HG02763 (cell line): ENCODE results near the gene SPG11.
"Not testable (repeated sequence)": the region's sequence is repeated elsewhere in the genome, so short reads cannot be mapped to it uniquely, and the experiment has no call there.

ENCODE experiments used
- ATAC-seq: cut with Tn5 transposase; IDR thresholded peaks from one replicate; pipeline ENCODE4 v1.9.1; 2021; ENCODE audit warnings: mild to moderate bottlenecking, moderate library complexity; ENCODE audit not compliant: unreplicated experiment

The SPG11 gene

GRCh38 chr15:44682809-44683682 lies 19.6 kb upstream of the SPG11 start:
- ATAC-seq, result not testable (repeated sequence)

DNA sequence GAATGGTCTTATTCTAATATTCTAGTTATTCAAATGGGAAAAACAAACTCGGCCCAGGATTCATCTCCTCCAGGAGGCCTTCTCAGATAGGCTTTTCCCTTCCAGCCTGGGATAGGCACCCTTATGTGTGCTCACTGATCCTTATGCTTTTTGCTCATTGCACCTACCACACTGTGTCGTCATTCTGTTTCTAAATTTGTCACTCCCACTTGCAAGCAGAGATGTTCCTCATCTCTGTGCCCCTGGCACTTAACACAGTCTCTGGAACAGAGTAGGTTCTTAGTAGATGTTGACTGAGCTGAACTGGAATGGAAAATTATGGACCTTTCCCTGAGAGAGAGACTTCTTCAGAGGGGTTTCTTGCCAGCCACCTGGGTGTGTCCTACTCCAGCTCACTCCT lies 18.7 kb upstream of the SPG11 start:
- ATAC-seq, result no peak

- no peak for ATAC-seq
Measured at GRCh38 chr15:44676676-44677075, 13.2 kb upstream of the SPG11 start.

DNA sequence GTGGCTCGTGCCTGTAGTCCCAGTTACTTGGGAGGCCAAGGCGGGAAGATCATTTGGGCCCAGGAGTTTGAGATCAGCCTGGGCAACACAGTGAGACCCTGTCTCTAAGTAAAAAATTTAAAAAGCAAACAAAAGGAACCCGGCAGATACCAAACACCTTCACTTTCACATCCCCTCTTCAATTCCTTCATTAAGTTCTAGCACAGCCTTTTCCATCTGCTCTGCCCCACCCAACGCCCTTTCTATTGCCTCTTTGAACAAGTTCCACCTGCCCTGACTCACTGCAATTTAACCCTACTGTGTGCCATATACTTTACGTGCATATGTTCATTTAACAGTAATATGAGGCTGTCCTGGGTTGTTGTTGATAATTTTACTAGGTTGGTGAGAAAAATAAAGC lies 12.4 kb upstream of the SPG11 start:
- no peak for ATAC-seq

GRCh38 chr15:44673639-44674038 lies 10.2 kb upstream of the SPG11 start:
- no peak for ATAC-seq

DNA sequence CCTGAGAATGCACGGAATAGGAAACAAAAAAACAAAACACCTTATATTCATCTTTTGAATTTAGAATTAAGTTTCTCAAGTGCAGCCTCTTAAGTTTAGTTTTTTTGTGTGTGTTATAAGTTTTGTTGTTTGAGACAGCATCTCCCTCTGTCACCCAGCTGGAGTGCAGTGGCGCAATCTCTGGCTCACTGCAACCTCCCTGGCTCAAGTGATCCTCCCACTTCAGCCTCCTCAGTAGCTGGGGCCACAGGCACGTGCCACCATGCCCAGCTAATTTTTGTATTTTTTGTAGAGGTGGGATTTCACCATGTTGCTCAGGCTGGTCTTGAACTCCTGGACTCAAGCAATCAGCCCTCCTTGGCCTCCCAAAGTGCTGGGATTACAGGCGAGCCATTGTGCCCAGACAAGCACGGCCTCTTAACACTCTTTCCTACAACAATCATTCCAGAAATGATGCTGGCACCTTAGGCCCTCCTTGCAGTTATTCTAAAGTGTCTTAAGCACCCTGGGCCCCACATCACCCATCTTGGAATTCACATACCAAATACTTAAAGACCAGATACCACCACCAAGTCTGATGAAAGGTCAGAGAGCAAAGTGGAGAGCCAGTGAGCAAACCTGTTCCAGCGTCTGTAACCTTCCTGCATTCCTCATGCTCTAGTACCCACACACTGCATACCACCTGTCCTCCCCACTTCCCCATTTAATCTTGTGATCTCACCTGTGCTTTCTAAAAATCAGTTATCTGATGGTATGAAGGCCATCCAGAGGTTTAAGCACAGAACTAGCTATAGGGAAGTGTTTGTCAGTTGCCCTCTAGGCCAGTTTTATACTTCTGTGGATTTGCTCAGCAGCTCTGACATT lies 6.9 kb upstream of the SPG11 start:
- no peak for ATAC-seq

- ATAC-seq, result no peak
Measured at GRCh38 chr15:44668921-44669320, 5.5 kb upstream of the SPG11 start.

- ATAC-seq, result no peak
Measured at GRCh38 chr15:44667039-44667360, 3.5 kb upstream of the SPG11 start.

DNA sequence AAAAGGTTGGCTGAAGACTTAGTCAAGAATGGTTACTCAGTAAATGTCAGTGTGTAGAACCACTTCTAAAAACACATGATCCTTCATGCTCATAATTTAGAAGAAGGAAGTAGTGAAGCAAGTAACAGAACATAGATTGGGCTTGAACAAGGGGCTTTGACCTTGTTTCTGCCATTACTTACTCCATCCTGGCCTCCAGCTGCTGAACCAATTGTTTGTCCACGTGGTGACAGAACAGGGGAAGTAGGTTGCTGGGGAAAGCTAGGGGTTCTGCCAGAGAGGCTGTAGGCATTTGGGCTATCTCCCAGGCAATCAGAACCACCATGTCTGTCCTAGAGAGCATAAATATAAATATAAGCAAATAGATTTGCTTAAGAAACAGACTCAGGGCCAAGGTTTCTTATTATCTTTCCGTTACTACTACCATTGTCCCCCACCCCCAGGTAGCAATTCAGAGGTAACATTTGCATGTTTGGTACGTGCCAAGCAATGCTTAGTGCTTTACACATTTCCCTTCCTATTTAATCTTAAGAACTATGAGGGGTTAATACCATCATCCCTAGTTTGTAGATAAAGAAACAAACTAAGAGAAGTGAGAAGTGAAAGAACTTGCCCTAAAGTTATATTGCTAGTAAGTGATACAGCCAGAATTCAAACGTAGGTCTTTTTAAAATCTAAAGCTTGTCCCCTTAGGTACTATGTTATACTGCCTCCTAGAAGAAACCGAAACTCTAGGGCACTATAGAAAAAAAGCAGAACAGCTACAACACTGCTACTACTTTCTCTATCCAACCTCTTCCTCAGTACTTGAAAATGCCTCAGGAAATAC lies 3.0 kb upstream of the SPG11 start:
- ATAC-seq, result no peak

DNA sequence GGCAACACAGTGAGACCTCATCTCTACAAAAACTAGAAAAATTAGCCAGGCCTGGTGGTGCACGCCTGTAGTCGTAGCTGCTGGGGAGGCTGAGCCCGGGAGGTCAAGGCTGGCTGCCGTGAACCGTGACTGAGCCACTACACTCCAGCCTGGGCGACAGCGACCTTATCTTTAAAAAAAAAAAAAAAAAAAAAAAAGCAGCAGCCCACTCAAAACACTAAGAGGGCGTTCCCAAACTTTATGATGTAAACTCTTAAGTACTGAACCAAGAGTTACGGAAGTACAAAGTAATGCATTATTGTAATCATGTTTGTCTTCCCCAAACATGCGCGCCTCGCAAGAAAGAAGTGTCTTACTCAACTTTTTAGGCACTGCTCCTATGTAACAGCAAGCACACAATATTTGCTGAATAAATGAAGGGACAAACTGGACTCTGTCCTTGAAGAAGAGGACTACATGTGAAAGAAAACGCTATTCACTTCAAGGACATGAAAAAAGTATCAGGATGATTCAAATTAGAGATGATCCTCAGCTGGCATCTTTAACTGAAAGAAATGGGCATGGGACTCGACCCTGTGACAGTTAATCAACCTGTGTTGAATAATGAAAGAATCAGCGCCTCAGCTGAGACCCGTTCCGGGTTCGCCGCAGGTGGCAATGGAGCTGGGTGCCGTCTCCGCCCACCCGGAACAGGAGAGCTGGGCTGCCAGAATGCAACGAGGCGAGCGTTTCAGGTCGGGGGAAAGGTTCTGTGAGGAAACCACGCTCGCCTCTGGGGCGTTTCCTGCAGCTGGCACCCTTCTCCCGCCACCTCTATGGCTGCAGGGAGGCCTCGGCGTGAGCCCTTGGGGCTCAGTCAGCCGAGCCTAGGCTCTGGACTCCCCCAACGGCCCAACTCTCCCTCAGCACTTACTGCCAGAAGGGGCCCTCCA lies 718 bp downstream of the SPG11 start:
- ATAC-seq, result peak; percentile 49

GRCh38 chr15:44661576-44661975 lies 1.9 kb downstream of the SPG11 start:
- ATAC-seq, result no peak

DNA sequence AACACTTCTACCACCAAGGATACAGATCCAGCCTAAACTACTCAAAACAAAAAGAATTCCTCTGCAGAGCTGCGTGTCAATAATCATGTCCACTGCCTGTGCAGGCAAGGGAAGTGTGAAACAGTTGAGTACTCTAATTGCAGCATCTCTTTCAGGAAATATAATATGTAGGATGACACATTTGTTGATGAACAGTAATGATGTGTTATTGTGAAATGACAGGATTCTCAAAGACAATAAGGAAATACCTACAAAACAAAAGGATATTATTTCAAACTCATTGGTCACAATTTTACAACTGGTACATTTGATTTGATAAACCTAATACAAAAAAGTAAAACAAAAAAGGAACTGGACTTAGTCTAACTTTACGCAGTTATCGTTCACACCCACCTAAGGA lies 4.4 kb downstream of the SPG11 start:
- no peak for ATAC-seq

DNA sequence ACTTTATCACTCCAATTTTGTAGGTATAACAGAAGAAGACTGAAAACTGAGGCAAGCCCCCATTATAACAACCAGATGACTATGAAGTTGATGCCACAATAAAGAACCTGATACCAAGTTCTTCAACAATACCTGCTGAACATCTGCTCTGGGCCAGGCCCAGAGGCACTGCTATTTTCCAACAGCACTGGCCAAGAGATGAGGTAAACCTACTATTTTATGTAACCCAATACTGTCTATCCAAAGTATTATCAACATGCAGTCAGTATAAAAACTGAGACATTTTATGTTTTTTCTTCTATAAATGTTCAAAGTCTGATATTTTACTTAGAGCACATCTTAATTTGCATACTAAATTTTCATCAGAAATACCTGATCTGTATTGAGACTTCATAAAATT lies 6.1 kb downstream of the SPG11 start:
- ATAC-seq, result no peak

DNA sequence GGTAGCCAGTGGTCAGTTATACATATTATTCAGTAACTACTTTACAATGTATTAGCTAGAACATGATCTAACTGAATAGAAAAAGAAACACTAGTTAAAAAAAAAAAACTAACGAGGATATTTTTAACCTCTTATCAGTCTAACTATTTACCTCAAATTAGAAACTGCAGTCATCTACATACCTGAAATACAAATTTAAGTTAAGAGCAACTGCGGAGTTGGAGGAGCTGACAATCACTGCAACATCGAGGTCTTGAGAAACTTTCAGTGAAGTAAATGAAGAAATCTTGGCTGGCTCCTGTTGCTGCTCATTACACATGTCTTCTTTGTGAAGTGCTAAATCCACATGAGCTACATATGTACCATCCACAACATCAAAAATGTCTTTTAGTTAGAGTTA lies 6.5 kb downstream of the SPG11 start:
- ATAC-seq, result no peak

DNA sequence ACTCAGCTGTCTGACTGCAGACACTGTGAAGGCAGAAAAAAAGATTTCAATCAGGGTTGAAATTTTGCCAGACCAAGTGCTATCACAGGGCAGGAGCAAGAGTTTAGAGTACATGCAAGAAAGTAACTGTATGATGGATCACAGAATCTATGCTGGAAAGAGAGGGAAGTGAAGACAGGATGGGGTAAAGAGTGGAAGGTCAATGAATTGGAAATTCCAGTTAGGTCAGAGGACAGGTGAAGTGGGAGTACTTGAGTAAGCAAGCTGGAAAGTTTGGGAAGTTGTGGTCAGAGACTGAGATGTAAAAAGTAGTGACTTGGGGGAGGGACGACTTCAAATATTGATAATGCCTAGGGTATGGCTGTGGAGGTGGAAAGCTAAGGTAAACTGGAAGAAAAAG lies 7.2 kb downstream of the SPG11 start:
- no peak for ATAC-seq

DNA sequence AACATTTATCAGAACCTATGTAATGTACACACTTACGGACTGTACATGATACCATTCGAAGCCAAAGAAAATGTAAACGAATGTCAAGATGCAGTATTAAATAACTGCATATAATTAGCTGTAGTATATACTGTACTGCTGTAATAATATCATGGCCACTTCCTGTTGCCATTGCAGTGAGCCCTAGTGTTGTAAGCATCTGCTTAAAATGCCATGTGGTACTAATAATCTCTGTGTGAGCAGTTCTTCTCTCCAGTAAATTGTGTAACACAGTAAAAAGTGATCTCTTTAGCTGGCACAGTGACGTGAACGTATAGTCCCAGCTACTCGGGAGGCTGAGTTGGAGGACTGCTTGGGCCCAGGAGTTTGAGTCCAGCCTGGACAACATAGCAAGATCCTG lies 8.6 kb downstream of the SPG11 start:
- ATAC-seq, result no peak

GRCh38 chr15:44647637-44648036 lies 15.8 kb downstream of the SPG11 start:
- ATAC-seq, result no peak

DNA sequence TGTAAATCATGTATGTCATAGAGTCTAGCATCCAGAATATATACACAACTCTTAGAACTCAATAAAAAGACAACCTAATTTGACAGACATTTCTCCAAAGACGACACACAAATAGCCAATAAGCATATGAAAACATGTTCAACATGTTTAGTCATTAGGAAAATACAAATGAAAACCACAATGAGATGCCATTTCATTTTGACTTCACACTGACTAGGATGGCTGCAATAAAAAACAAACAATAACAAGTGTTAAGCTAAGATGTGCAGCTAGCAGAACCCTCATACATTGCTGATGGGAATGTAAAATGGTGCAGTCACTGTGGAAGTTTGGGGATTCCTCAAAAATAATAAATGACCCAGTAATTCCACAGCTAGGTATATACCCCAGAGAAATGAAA lies 16.4 kb downstream of the SPG11 start:
- ATAC-seq, result no peak

GRCh38 chr15:44646460-44646859 lies 17.0 kb downstream of the SPG11 start:
- no peak for ATAC-seq

DNA sequence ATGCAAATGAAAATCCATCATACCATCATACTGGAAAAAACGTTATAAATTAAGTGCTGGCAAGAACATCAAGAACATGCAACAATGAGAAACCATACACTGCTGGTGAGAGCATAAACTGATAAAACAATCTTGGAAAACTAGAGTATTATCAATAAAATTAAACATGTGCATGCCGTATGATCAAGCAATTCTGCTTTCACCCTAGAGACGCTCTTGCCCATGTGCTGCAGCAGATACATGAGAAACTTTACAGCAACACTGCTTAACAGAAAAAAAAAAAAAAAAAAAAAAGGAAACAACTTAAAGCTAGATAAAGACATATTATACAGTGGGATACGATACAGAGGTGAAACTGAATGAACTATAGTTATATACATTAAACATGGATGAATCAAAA lies 21.8 kb downstream of the SPG11 start:
- ATAC-seq, result no peak
